SK-N-SH treated with all-trans-retinoic acid at 6 μM for 48 hours (cell line): ENCODE measurements around the gene ERN2.
A peak's percentile ranks its signal among the peaks of the same experiment; 100 is the strongest.

Experiments
- ATAC-seq: fragments of 200-7000 bp; cut with Tn5 transposase; 3 replicates; pipeline ENCODE4 v1.9.1; 2020; ENCODE audit warnings: mild to moderate bottlenecking, moderate library complexity
- BACH2 ChIP-seq: fragments of 250-450 bp; sonication (Bioruptor Pico); IDR thresholded peaks from 2 replicates; pipeline ENCODE4 v1.9.0; 2021; ENCODE audit warnings: mild to moderate bottlenecking, borderline replicate concordance
- CSDC2 ChIP-seq: fragments of 250-450 bp; sonication (Bioruptor Pico); IDR thresholded peaks from 2 replicates; pipeline ENCODE4 v1.5.0; 2020; ENCODE audit warnings: mild to moderate bottlenecking, moderate library complexity
- GLIS3 ChIP-seq: fragments of 250-450 bp; sonication (Bioruptor Pico); IDR thresholded peaks from 2 replicates; pipeline ENCODE4 v1.5.0; 2020; ENCODE audit warnings: mild to moderate bottlenecking, moderate library complexity
- ISL1 ChIP-seq: fragments of 250-450 bp; sonication (Bioruptor Pico); IDR thresholded peaks from 2 replicates; pipeline ENCODE4 v2.1.2; 2022; ENCODE audit warnings: mild to moderate bottlenecking, moderate library complexity
- OSR1 ChIP-seq: fragments of 250-450 bp; sonication (Bioruptor Pico); IDR thresholded peaks from 2 replicates; pipeline ENCODE4 v1.8.0; 2022; ENCODE audit warnings: moderate library complexity, mild to moderate bottlenecking, inconsistent platforms
- PPARA ChIP-seq: fragments of 250-450 bp; sonication (Bioruptor Pico); IDR thresholded peaks from 2 replicates; pipeline ENCODE4 v1.5.0; 2020; ENCODE audit warnings: mild to moderate bottlenecking, borderline replicate concordance
- RARB ChIP-seq: fragments of 250-450 bp; sonication (Bioruptor Pico); IDR thresholded peaks from 2 replicates; pipeline ENCODE4 v1.8.0; 2021; ENCODE audit warnings: mild to moderate bottlenecking, moderate library complexity
- SNAI2 ChIP-seq: fragments of 250-450 bp; sonication (Bioruptor Pico); IDR thresholded peaks from 2 replicates; pipeline ENCODE4 v1.5.0; 2020; ENCODE audit warnings: mild to moderate bottlenecking, moderate library complexity
- TCF4 ChIP-seq: fragments of 250-450 bp; sonication (Bioruptor Pico); IDR thresholded peaks from 2 replicates; pipeline ENCODE4 v1.8.0; 2021; ENCODE audit warnings: mild to moderate bottlenecking, moderate library complexity, borderline replicate concordance
- TOX ChIP-seq: fragments of 250-450 bp; sonication (Bioruptor Pico); IDR thresholded peaks from 2 replicates; pipeline ENCODE4 v1.8.0; 2021; ENCODE audit warnings: mild to moderate bottlenecking, moderate library complexity, borderline replicate concordance
- ZC3H10 ChIP-seq: fragments of 250-450 bp; sonication (Bioruptor Pico); IDR thresholded peaks from 2 replicates; pipeline ENCODE4 v1.5.1; 2021; ENCODE audit warnings: mild to moderate bottlenecking, moderate library complexity
- ZFP3 ChIP-seq: fragments of 250-450 bp; sonication (Bioruptor Pico); IDR thresholded peaks from 2 replicates; pipeline ENCODE4 v1.5.0; 2020; ENCODE audit warnings: mild to moderate bottlenecking, moderate library complexity
- ZFP30 ChIP-seq: fragments of 450-650 bp; formaldehyde crosslinking; IDR thresholded peaks from 2 replicates; pipeline ENCODE4 v1.5.0; 2022; ENCODE audit warnings: mild to moderate bottlenecking, moderate library complexity
- ZNF565 ChIP-seq: fragments of 450-650 bp; formaldehyde crosslinking; conservative IDR thresholded peaks from 2 replicates; pipeline ENCODE4 v1.5.0; 2020; ENCODE audit warnings: low read depth, mild to moderate bottlenecking, moderate library complexity
- ZNF70 ChIP-seq: fragments of 450-650 bp; formaldehyde crosslinking; IDR thresholded peaks from 2 replicates; pipeline ENCODE4 v1.5.0; 2020; ENCODE audit warnings: mild to moderate bottlenecking, moderate library complexity
- ZNF8 ChIP-seq: fragments of 450-650 bp; formaldehyde crosslinking; IDR thresholded peaks from 2 replicates; pipeline ENCODE4 v1.5.0; 2020; ENCODE audit warnings: mild to moderate bottlenecking, moderate library complexity
- TF ChIP-seq, protein P1 (sequence below): fragments of 250-450 bp; sonication (Bioruptor Pico); IDR thresholded peaks from 2 replicates; pipeline ENCODE4 v1.5.1; 2020; ENCODE audit warnings: low read depth, mild to moderate bottlenecking, moderate library complexity
- TF ChIP-seq, protein P2 (sequence below): fragments of 250-450 bp; sonication (Bioruptor Pico); IDR thresholded peaks from 2 replicates; pipeline ENCODE4 v1.5.1; 2021; ENCODE audit warnings: mild to moderate bottlenecking, moderate library complexity
- TF ChIP-seq, protein P3 (sequence below): fragments of 250-450 bp; sonication (Bioruptor Pico); IDR thresholded peaks from 2 replicates; pipeline ENCODE4 v1.8.0; 2020; ENCODE audit warnings: mild to moderate bottlenecking, moderate library complexity, borderline replicate concordance
- TF ChIP-seq, protein P4 (sequence below): fragments of 250-450 bp; sonication (Bioruptor Pico); IDR thresholded peaks from 2 replicates; pipeline ENCODE4 v1.5.0; 2020; ENCODE audit warnings: mild to moderate bottlenecking, moderate library complexity

ERN2 gene

DNA sequence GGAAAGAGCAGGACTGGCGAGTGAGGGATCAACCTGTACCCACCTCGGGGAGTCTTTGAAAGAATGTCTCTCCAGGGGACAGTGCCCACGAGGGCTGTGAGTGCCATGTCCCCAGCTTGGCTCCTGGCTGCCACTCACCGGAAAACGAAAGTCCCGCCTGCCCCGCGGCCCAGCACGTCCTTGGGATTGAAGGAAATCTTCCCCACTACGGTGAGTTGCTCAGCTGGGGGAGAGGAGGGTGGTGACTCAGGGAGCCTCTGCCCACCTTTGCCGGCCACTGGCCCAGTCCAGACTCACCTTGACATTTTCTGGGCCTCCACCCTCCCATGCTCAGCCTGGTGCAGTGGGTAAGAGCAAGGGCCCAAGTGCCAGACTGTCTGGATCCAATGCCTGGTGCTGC is 17.3 kb downstream of the ERN2 start:
- TF ChIP-seq ZNF70 (CRISPR knock-in tag) (no peak), ZC3H10 (CRISPR knock-in tag) (no peak), TCF4 (CRISPR knock-in tag) (no peak), BACH2 (CRISPR knock-in tag) (no peak), ISL1 (CRISPR knock-in tag) (no peak), SNAI2 (CRISPR knock-in tag) (no peak), ZNF565 (CRISPR knock-in tag) (no peak), RARB (CRISPR knock-in tag) (no peak), OSR1 (CRISPR knock-in tag) (no peak), TOX (no peak), CSDC2 (CRISPR knock-in tag) (no peak), ZFP30 (CRISPR knock-in tag) (no peak), ZNF8 (CRISPR knock-in tag) (no peak), ZFP3 (CRISPR knock-in tag) (no peak), PPARA (CRISPR knock-in tag) (no peak), GLIS3 (CRISPR knock-in tag) (no peak)
- TF ChIP-seq, protein P1, sequence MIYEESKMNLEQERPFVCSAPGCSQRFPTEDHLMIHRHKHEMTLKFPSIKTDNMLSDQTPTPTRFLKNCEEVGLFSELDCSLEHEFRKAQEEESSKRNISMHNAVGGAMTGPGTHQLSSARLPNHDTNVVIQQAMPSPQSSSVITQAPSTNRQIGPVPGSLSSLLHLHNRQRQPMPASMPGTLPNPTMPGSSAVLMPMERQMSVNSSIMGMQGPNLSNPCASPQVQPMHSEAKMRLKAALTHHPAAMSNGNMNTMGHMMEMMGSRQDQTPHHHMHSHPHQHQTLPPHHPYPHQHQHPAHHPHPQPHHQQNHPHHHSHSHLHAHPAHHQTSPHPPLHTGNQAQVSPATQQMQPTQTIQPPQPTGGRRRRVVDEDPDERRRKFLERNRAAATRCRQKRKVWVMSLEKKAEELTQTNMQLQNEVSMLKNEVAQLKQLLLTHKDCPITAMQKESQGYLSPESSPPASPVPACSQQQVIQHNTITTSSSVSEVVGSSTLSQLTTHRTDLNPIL (CRISPR knock-in tag), result no peak
- TF ChIP-seq, protein P2, sequence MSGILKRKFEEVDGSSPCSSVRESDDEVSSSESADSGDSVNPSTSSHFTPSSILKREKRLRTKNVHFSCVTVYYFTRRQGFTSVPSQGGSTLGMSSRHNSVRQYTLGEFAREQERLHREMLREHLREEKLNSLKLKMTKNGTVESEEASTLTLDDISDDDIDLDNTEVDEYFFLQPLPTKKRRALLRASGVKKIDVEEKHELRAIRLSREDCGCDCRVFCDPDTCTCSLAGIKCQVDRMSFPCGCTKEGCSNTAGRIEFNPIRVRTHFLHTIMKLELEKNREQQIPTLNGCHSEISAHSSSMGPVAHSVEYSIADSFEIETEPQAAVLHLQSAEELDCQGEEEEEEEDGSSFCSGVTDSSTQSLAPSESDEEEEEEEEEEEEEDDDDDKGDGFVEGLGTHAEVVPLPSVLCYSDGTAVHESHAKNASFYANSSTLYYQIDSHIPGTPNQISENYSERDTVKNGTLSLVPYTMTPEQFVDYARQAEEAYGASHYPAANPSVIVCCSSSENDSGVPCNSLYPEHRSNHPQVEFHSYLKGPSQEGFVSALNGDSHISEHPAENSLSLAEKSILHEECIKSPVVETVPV (CRISPR knock-in tag), result no peak
- TF ChIP-seq, protein P3, sequence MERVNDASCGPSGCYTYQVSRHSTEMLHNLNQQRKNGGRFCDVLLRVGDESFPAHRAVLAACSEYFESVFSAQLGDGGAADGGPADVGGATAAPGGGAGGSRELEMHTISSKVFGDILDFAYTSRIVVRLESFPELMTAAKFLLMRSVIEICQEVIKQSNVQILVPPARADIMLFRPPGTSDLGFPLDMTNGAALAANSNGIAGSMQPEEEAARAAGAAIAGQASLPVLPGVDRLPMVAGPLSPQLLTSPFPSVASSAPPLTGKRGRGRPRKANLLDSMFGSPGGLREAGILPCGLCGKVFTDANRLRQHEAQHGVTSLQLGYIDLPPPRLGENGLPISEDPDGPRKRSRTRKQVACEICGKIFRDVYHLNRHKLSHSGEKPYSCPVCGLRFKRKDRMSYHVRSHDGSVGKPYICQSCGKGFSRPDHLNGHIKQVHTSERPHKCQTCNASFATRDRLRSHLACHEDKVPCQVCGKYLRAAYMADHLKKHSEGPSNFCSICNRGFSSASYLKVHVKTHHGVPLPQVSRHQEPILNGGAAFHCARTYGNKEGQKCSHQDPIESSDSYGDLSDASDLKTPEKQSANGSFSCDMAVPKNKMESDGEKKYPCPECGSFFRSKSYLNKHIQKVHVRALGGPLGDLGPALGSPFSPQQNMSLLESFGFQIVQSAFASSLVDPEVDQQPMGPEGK, result no peak
- TF ChIP-seq, protein P4, sequence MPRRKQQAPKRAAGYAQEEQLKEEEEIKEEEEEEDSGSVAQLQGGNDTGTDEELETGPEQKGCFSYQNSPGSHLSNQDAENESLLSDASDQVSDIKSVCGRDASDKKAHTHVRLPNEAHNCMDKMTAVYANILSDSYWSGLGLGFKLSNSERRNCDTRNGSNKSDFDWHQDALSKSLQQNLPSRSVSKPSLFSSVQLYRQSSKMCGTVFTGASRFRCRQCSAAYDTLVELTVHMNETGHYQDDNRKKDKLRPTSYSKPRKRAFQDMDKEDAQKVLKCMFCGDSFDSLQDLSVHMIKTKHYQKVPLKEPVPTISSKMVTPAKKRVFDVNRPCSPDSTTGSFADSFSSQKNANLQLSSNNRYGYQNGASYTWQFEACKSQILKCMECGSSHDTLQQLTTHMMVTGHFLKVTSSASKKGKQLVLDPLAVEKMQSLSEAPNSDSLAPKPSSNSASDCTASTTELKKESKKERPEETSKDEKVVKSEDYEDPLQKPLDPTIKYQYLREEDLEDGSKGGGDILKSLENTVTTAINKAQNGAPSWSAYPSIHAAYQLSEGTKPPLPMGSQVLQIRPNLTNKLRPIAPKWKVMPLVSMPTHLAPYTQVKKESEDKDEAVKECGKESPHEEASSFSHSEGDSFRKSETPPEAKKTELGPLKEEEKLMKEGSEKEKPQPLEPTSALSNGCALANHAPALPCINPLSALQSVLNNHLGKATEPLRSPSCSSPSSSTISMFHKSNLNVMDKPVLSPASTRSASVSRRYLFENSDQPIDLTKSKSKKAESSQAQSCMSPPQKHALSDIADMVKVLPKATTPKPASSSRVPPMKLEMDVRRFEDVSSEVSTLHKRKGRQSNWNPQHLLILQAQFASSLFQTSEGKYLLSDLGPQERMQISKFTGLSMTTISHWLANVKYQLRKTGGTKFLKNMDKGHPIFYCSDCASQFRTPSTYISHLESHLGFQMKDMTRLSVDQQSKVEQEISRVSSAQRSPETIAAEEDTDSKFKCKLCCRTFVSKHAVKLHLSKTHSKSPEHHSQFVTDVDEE, result no peak

DNA sequence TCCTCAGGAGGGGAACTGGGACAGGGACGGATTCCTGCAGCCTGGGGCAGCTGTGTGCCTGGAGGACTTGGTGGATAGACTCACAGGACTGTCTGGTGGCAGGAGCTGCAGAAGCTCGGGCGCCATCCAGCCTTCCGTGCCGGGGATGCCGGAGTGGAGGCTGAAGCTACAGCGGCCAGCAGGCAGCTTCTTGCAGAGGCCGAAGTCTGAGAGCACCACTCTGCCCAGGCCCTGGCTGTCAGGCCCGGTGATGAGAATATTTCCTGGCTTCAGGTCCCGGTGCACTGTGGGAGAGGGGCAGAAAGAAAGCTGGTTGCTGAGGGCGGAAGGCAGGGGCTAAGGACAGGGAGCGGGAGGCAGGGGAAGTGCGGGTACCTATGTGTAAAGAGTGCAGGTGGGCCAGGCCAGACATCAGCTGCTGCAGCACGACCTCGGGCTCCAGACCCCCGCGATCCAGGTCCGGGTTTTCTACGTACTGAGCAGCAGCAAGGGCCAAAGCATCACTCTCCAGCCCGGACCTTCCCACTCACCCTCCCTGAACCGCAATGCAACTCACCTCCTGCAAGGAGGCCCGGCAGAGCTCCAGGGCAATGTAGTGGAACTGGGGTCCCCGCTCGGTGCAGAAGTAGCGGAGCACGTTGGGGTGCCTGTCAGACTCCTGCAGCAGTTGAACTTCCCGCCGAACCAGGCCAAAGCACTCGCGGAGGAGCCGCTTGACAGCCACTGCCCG is 18.2 kb downstream of the ERN2 start:
- TF ChIP-seq, protein P4, result no peak
- TF ChIP-seq OSR1 (CRISPR knock-in tag), result no peak
- TF ChIP-seq ZC3H10 (CRISPR knock-in tag), result no peak
- ATAC-seq, result peak; percentile 27; the same call in 2 of the 3 replicates

More for the DNA sequence above, 17.3 kb downstream of the ERN2 start:
- no peak for ATAC-seq

DNA sequence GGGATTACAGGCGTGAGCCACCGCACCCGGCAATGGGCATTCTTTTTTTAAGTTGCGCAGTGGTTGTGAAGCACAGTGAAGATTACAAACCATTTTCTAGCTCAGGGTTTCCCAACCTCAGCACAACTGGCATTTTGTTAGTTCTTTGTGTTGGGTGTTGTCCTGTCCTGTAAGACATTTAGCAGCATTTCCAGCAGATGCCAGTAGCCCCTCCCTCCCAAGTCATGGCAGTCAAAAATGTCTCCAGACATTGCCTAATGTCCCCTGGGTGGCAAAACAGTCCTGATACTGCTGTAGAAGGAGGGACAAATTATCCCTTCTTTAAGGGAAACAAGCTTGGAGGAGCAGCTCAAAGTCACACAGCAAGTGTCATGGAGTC is 18.8 kb downstream of the ERN2 start:
- TF ChIP-seq ZFP3 (CRISPR knock-in tag), result no peak
- TF ChIP-seq, protein P4, result no peak
- no peak for ATAC-seq
